K562 (cell line): Measurements from ENCODE around the gene SLC26A3. TPM values are rescaled to one million over a fixed set of nuclear protein-coding genes. Genes with fewer than 3 reads are reported as not detected.

Experiments
- ATAC-seq: fragments of 200-7000 bp; cut with Tn5 transposase; 3 replicates; pipeline ENCODE4 v1.9.1; 2020; ENCODE audit warnings: moderate library complexity
- BruUV-seq: library from RNA; stranded (reverse); fragments of 400-500 nt; replicated peaks from 2 replicates; lab custom pipeline; 2021; lab: Mats Ljungman, UMichigan
- CTCF ChIA-PET: fragments of 300-600 bp; formaldehyde crosslinking; extraction: SDS; loops from one replicate; lab custom pipeline; 2021; ENCODE audit warnings: low intra/inter-chr PET ratio; lab: Yijun Ruan, JAX
- POLR2A ChIA-PET: fragments of 300-600, 350-650 bp; sonication (Branson Sonifier 250); formaldehyde crosslinking; extraction: SDS; loops from one replicate; lab custom pipeline; 2021; ENCODE audit warnings: antibody characterized with exemption, inconsistent platforms; lab: Yijun Ruan, JAX
- DNase-seq, 4 experiments: peaks; one replicate each; pipeline versions ENCODE4 v3.0.0 to v3.0.0-alpha.2; 2011 to 2018; ENCODE audit warnings: low spot score in 3 of 4, mixed read lengths in 3 of 4; ENCODE audit errors: extremely low read depth in 1 of 4
- FAIRE-seq: peaks from 2 replicates; lab custom pipeline; 2011; peaks lifted over from hg19 to GRCh38; lab: Jason Lieb, UNC
- H2AFZ ChIP-seq: 2 replicates; pipeline ENCODE4 v1.6.0; 2011; ENCODE audit warnings: low read depth, low read length, control low read depth, inconsistent platforms
- H3K27ac ChIP-seq: fragments of 200-600 bp; 3 replicates; pipeline ENCODE4 v1.8.0; 2011; ENCODE audit warnings: low read depth, mild to moderate bottlenecking, control low read depth, inconsistent platforms, low read length, moderate library complexity, mixed read lengths; ENCODE audit errors: extremely low read depth
- H3K27me3 ChIP-seq, 2 experiments: fragments of 300-600 bp in 1 of 2; 2 replicates in 1 of 2; 3 replicates in 1 of 2; pipeline versions ENCODE4 v1.6.0 to v1.8.0; 2011; ENCODE audit warnings: inconsistent platforms in 2 of 2, low read length in 2 of 2, mild to moderate bottlenecking in 1 of 2, mixed read lengths in 1 of 2, moderate library complexity in 1 of 2; ENCODE audit not compliant: control insufficient read depth in 2 of 2, insufficient read depth in 2 of 2
- H3K36me3 ChIP-seq: fragments of 300-600 bp; 3 replicates; pipeline ENCODE4 v1.8.0; 2011; ENCODE audit warnings: mild to moderate bottlenecking, low read length, inconsistent platforms; ENCODE audit not compliant: control insufficient read depth, insufficient read depth
- H3K4me1 ChIP-seq, 2 experiments: fragments of 200-600 bp in 1 of 2; replicated peaks in 1 of 2; 2 replicates in 1 of 2; 3 replicates in 1 of 2; pipeline versions ENCODE4 v1.5.1 to v1.8.0; 2011; ENCODE audit warnings: inconsistent platforms in 2 of 2, low read length in 2 of 2, mild to moderate bottlenecking in 1 of 2, mixed read lengths in 1 of 2, moderate library complexity in 1 of 2; ENCODE audit not compliant: control insufficient read depth in 2 of 2, insufficient read depth in 2 of 2
- H3K4me2 ChIP-seq: 2 replicates; pipeline ENCODE4 v1.6.1; 2011; ENCODE audit warnings: low read length, control low read depth, inconsistent platforms, mixed read lengths; ENCODE audit not compliant: insufficient read depth
- H3K4me3 ChIP-seq: fragments of 200-600 bp; sonication (generic), shearing (Covaris generic); 2 replicates; pipeline ENCODE4 v1.5.1; 2016; ENCODE audit warnings: control low read depth, inconsistent platforms
- H3K79me2 ChIP-seq: fragments of 200-600 bp; 3 replicates; pipeline ENCODE4 v1.8.0; 2011; ENCODE audit warnings: low read length, inconsistent platforms; ENCODE audit not compliant: control insufficient read depth, insufficient read depth
- H3K9ac ChIP-seq, 2 experiments: 2 replicates each; pipeline versions ENCODE4 v1.6.0 to v1.6.1; 2011; ENCODE audit warnings: low read depth in 2 of 2, low read length in 2 of 2, control low read depth in 1 of 2, inconsistent platforms in 1 of 2, mild to moderate bottlenecking in 1 of 2, mixed read lengths in 1 of 2; ENCODE audit not compliant: insufficient read depth in 1 of 2
- H3K9me1 ChIP-seq: one replicate; pipeline ENCODE4 v1.6.0; 2011; ENCODE audit warnings: inconsistent platforms, mild to moderate bottlenecking, low read length, moderate library complexity; ENCODE audit not compliant: control insufficient read depth, insufficient read depth
- H3K9me3 ChIP-seq: replicated peaks from 2 replicates; pipeline ENCODE4 v1.5.1; 2011; ENCODE audit warnings: low read depth, low read length, inconsistent platforms; ENCODE audit not compliant: control insufficient read depth, insufficient read depth
- H4K20me1 ChIP-seq: replicated peaks from 2 replicates; pipeline ENCODE4 v1.6.1; 2011; ENCODE audit warnings: low read length, inconsistent platforms, mixed read lengths; ENCODE audit not compliant: control insufficient read depth, insufficient read depth
- CBX8 ChIP-seq: fragments of 200-600 bp; sonication (generic); IDR thresholded peaks from 2 replicates; pipeline ENCODE4 v1.6.1; 2012; ENCODE audit warnings: borderline replicate concordance, mixed run types, low read depth, mild to moderate bottlenecking, moderate library complexity, mixed read lengths, low read length, control low read depth, inconsistent platforms; ENCODE audit not compliant: poor library complexity, severe bottlenecking; ENCODE audit errors: extremely low read depth
- EHMT2 ChIP-seq: fragments of 450-650 bp; IDR thresholded peaks from 2 replicates; pipeline ENCODE4 v1.6.1; 2018; ENCODE audit warnings: antibody characterized with exemption
- ESRRA ChIP-seq: fragments of 450-650 bp; IDR thresholded peaks from 2 replicates; pipeline ENCODE4 v1.6.1; 2014; ENCODE audit warnings: low read depth, mild to moderate bottlenecking, moderate library complexity, borderline replicate concordance
- HDAC2 ChIP-seq: fragments of 450-650 bp; IDR thresholded peaks from 2 replicates; pipeline ENCODE4 v1.6.1; 2016; ENCODE audit warnings: mild to moderate bottlenecking
- MAFG ChIP-seq: fragments of 450-650 bp; conservative IDR thresholded peaks from 2 replicates; pipeline ENCODE4 v1.6.1; 2016; ENCODE audit warnings: missing genetic modification characterization, missing compliant biosample characterization
- MBD2 ChIP-seq: sonication (generic); IDR thresholded peaks from 2 replicates; pipeline ENCODE4 v1.6.1; 2016; ENCODE audit warnings: low read depth, borderline replicate concordance
- PHF20 ChIP-seq: fragments of 450-650 bp; IDR thresholded peaks from 2 replicates; pipeline ENCODE4 v1.6.1; 2018; ENCODE audit not compliant: partially characterized antibody
- PHF21A ChIP-seq: fragments of 450-650 bp; IDR thresholded peaks from 2 replicates; pipeline ENCODE4 v1.6.1; 2017; ENCODE audit warnings: low read depth, borderline replicate concordance
- POLR2G ChIP-seq: fragments of 200-400 bp; formaldehyde crosslinking; IDR thresholded peaks from 2 replicates; pipeline ENCODE4 v1.6.1; 2017; ENCODE audit warnings: low read depth, mild to moderate bottlenecking, antibody characterized with exemption, low read length, moderate library complexity
- RBM34 ChIP-seq: fragments of 200-400 bp; formaldehyde crosslinking; IDR thresholded peaks from 2 replicates; pipeline ENCODE4 v1.6.1; 2018; ENCODE audit warnings: low read length, borderline replicate concordance; ENCODE audit not compliant: insufficient read depth
- WHSC1 ChIP-seq: IDR thresholded peaks from one replicate; pipeline ENCODE4 v1.6.1; 2012; ENCODE audit warnings: low read length, control low read depth, inconsistent platforms
- ZNF24 ChIP-seq: fragments of 450-650 bp; IDR thresholded peaks from 2 replicates; pipeline ENCODE4 v1.6.1; 2016
- ZNF717 ChIP-seq: fragments of 250-450 bp; sonication (Bioruptor Pico); IDR thresholded peaks from 2 replicates; pipeline ENCODE4 v1.5.0; 2021
- WGBS: fragments of 100-300 bp; shearing (Covaris generic); methylation state at CpG from one replicate; pipeline ENCODE4 v1.1.6; 2016; ENCODE audit warnings: low coverage, mixed read lengths; ENCODE audit not compliant: insufficient coverage; ENCODE audit errors: missing lambda C conversion rate; 5-methylcytosine and 5-hydroxymethylcytosine counted together
- in situ Hi-C: fragments of 300-500 bp; cut with MboI; formaldehyde crosslinking; loops from 4 replicates; pipeline ENCODE4 v1.15.0; 2018; ENCODE audit warnings: inconsistent platforms, mixed read lengths
- intact Hi-C: fragments of 100-400 bp; cut with micrococcal nuclease; formaldehyde crosslinking; loops from 2 replicates; pipeline ENCODE4 v1.14.2; 2022
- polyA plus RNA-seq, 8 experiments: library from polyadenylated mRNA; depleted of rRNA in 4 of 8; stranded (reverse) in 5 of 8; unstranded in 3 of 8; fragments of >200 nt; fragmentation: Nextera tagmentation in 2 of 8; fragmentation: Illumina TruSeq in 1 of 8; extraction: Ambion mirVana in 2 of 8; extraction: Trizol in 1 of 8; gene quantifications; 2 replicates each; pipeline versions ENCODE4 v1.2.1 to v1.2.3, GENCODE V29; 2011 to 2014; ENCODE audit warnings: inconsistent platforms in 1 of 8, missing spikeins in 1 of 8
- total RNA-seq, 7 experiments: library from RNA; depleted of rRNA in 6 of 7; stranded (reverse); fragments of >200 nt in 6 of 7; fragmentation: Illumina TruSeq in 2 of 7; extraction: Trizol in 2 of 7; gene quantifications; 2 replicates each; pipeline versions ENCODE4 v1.2.1 to v1.2.3, GENCODE V29; 2011 to 2021; ENCODE audit warnings: low replicate concordance in 1 of 7
- TF ChIP-seq, protein P1 (sequence below): sonication (generic); formaldehyde crosslinking; IDR thresholded peaks from 2 replicates; pipeline ENCODE4 v1.8.0; 2023; ENCODE audit warnings: mild to moderate bottlenecking, missing genetic modification reagents
- TF ChIP-seq, protein P2 (sequence below): fragments of 450-650 bp; IDR thresholded peaks from 2 replicates; pipeline ENCODE4 v1.6.1; 2017; ENCODE audit warnings: mild to moderate bottlenecking, moderate library complexity

Gene SLC26A3
- total and polyA plus RNA-seq, 9 of the 15 experiments (the other 6 are each of a cell fraction or from before 2014, with no cell fraction given) = 0.86 TPM; not detected in 8

DNA sequence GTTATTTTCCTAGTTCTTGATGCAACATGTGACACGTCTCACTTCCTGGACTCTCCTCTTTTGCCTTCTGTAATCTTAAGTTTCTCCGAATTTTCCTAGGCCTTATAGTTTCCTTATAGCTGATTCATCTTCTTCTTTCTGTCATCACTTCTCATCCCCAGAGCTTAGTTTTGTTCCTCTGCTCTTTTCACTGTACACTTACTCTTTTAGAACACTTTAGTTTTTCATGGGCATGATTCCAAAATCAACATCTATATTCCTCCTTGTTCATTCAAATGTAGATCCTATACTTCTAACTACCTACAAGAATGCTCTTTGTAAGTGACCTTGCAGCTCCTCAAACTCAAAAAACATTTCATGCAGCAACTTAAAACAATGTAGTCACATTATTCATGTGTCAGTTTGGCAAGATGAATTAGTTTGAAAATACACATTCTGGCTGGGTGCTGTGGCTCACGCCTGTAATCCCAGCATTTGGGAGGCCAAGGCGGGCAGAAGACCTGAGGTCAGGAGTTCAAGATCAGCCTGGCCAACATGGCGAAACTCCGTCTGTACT, 13.1 kb upstream of the SLC26A3 start:
- 53% methylated on average over 6 of the region's 6 CpGs for WGBS
- FAIRE-seq (no peak), DNase-seq (no peak), ATAC-seq (no peak)
- H3K9ac ChIP-seq = no peak overlapping the region
- H3K9me1 ChIP-seq = no peaks in the 10 kb centered on the region
- H3K4me3 ChIP-seq = no peak overlapping the region
- in situ Hi-C loops = no loop called here
- intact Hi-C loops = no loop called here
- no peaks in the 10 kb centered on the region for H3K79me2 ChIP-seq
- H3K27me3 ChIP-seq = no peaks in the 10 kb centered on the region
- H3K4me1 ChIP-seq = no peaks in the 10 kb centered on the region; a peak in 1 of 5 replicates
- H3K9me3 ChIP-seq = no peaks in the 10 kb centered on the region
- H3K4me2 ChIP-seq = no peak overlapping the region
- H3K27ac ChIP-seq = no peak overlapping the region
- ChIA-PET POLR2A (interaction anchor here (0.6 to 1.6 kb wide), 7 partner anchors 9 to 996 kb away, joined by 3 to 5 read pairs (median 3); no protein-coding TSS in a partner anchor), CTCF (no interaction called here)
- BruUV-seq = no TSS peak
- H3K36me3 ChIP-seq = no peaks in the 10 kb centered on the region
- no peaks in the 10 kb centered on the region for H4K20me1 ChIP-seq
- peak overlapping the region; percentile 76 for H2AFZ ChIP-seq
- no peak for TF ChIP-seq HDAC2
- TF ChIP-seq RBM34 = no peak
- TF ChIP-seq MBD2 = no peak
- TF ChIP-seq POLR2G = no peak
- no peak for TF ChIP-seq WHSC1
- no peak for TF ChIP-seq ESRRA
- no peak for TF ChIP-seq CBX8
- TF ChIP-seq ZNF24 = no peak
- 0 out of 2 replicates have a peak, but pooled peaks have one; percentile 15 for TF ChIP-seq MAFG
- no peak for TF ChIP-seq PHF21A
- TF ChIP-seq EHMT2 = no peak
- TF ChIP-seq, protein P1, sequence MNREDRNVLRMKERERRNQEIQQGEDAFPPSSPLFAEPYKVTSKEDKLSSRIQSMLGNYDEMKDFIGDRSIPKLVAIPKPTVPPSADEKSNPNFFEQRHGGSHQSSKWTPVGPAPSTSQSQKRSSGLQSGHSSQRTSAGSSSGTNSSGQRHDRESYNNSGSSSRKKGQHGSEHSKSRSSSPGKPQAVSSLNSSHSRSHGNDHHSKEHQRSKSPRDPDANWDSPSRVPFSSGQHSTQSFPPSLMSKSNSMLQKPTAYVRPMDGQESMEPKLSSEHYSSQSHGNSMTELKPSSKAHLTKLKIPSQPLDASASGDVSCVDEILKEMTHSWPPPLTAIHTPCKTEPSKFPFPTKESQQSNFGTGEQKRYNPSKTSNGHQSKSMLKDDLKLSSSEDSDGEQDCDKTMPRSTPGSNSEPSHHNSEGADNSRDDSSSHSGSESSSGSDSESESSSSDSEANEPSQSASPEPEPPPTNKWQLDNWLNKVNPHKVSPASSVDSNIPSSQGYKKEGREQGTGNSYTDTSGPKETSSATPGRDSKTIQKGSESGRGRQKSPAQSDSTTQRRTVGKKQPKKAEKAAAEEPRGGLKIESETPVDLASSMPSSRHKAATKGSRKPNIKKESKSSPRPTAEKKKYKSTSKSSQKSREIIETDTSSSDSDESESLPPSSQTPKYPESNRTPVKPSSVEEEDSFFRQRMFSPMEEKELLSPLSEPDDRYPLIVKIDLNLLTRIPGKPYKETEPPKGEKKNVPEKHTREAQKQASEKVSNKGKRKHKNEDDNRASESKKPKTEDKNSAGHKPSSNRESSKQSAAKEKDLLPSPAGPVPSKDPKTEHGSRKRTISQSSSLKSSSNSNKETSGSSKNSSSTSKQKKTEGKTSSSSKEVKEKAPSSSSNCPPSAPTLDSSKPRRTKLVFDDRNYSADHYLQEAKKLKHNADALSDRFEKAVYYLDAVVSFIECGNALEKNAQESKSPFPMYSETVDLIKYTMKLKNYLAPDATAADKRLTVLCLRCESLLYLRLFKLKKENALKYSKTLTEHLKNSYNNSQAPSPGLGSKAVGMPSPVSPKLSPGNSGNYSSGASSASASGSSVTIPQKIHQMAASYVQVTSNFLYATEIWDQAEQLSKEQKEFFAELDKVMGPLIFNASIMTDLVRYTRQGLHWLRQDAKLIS (CRISPR knock-in tag) = no peak
- TF ChIP-seq PHF20 = no peak
- TF ChIP-seq, protein P2, sequence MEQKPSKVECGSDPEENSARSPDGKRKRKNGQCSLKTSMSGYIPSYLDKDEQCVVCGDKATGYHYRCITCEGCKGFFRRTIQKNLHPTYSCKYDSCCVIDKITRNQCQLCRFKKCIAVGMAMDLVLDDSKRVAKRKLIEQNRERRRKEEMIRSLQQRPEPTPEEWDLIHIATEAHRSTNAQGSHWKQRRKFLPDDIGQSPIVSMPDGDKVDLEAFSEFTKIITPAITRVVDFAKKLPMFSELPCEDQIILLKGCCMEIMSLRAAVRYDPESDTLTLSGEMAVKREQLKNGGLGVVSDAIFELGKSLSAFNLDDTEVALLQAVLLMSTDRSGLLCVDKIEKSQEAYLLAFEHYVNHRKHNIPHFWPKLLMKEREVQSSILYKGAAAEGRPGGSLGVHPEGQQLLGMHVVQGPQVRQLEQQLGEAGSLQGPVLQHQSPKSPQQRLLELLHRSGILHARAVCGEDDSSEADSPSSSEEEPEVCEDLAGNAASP = no peak
- no peak for TF ChIP-seq ZNF717 (CRISPR knock-in tag)
